COLO829 (cell line): ENCODE measurements around the gene PLEKHG5.

Experiments used
- DNase-seq: peaks from one replicate; pipeline ENCODE4 v3.0.0; 2012; ENCODE audit warnings: low spot score

The PLEKHG5 gene

GRCh38 chr1:6491480-6491962 lies at the start of gene PLEKHG5:
Gene PLEKHG5, minus strand, starts transcription at chr1:6491667. Its CDS starts 14,096 bp downstream, at chr1:6477571.
- no peak for DNase-seq

GRCh38 chr1:6538956-6539355 lies 47.5 kb upstream of the PLEKHG5 start:
- DNase-seq: no peak

DNA sequence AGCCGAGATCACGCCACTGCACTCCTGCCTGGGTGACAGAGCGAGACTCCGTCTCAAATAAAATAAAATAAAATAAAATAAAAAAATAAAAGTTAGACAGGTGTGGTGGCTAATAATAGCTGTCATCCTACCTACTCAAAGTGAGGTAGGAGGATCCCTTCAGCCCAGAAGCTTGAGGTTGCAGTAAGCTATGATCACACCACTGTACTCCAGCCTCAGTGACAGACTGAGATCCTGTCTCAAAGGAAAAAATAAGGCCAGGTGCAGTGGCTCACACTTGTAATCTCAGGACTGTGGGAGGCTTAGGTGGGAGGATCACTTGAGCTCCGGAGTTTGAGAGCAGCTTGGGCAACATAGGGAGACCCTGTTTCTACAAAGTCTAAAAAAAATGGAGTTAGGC lies 44.8 kb upstream of the PLEKHG5 start:
- DNase-seq: no peak

DNA sequence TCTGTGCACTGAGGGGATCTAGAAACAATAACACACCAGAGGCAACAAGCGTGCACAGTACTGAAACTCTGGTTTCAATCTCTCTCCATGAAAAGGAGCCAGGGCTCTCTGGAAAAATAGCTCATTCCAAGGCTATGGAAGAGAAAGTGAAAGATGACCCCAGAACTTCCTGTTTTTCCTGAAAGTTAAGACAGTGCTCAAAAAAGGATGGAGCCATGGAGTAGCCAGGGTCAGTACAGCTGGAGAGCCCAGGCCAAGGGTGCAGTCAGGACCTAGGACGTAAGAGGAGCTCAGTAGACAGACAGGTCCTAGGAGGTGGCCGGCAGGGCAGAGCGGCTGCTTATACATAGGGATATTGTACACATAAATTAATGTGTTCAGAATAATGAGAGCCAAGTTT lies 43.7 kb upstream of the PLEKHG5 start:
- no peak for DNase-seq

GRCh38 chr1:6534248-6534822 lies 42.9 kb upstream of the PLEKHG5 start:
- DNase-seq: no peak

GRCh38 chr1:6531996-6532395 lies 40.5 kb upstream of the PLEKHG5 start:
- no peak for DNase-seq

DNA sequence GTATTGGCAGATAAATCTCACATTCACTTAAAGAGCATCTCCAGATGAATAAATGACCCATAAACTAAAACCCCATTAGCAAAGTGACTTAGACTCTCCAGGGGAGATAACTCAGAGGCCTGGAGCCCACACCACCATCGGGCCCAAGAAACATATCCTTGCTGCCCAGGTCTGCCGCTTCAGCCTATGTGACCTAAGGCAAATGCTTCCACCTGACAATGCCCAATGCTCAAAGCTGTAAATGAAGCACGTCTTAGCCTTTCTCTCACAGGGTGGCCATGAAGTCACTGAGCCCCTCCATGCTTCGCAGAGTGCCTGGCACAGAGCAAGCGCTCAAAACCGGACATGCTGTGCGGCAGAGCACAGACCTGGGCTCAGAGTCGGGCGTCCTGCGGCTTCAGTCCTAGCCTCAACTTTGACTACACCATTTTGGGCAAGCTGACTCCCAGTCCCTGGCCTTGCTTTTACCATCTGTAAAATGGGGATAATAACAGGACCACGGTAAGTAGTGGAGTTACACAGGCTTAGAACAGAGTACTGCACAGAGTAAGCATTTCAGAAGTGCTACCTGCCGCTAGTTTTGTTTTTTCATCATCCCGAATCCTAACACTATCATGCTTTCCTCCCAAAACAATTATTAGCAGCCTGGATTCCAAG lies 39.2 kb upstream of the PLEKHG5 start:
- DNase-seq: no peak

DNA sequence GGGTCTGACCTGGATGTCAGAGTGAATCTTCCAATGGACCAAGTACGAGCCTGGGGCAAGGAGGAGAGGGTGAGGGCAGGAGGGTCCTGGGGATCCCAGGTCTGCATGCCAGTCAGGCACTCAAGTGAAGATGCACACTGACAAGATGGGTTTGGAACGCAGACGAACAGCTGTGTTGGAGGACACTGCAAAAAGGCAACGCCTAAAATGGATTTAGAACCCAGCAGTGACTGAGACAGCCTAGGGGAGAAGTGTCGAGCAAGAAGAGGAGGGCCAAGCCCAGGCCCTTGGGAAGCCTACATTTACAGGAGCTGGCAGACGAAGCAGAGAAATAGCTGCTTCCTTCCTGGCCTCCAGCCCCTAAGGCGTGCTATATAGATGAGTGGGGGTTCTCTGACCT lies 37.0 kb upstream of the PLEKHG5 start:
- DNase-seq: no peak

DNA sequence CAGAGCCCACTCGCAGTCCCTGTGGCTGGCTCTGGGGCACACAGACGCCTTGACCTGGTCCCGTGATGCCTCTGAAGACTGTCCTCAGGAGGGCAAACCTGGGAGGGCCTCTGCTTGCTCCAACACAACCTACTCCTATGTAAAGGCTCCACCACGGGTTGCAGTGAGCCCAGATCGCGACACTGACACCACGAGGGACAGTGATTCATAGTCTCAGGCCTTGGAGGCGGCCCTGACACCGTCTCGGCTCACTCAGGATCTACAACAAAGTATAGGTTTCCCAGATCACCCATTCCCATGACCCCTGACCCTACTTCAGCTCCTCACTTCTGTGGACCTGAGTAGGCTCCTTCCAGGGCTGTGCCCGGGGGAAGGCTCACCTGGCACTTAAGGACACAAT lies 34.8 kb upstream of the PLEKHG5 start:
- no peak for DNase-seq

DNA sequence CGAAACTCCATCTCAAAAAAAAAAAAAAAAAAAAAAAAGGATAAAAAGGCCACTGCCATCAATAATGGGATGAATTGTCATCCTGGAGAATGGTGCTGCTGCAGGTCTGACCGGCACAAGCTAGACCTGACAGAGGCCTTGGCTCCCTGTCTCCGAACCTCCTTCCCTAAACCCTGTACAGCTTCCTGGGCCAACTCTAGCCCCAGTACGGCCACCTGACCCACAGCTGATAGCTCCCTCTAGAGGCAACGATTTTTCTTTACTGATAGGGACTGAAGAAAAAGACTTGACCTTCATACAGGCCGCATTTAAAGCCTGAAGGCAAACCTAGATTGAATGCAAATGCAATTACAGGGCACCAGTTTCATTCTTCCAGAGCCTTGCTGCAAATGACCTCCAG lies 32.1 kb upstream of the PLEKHG5 start:
- DNase-seq: peak; percentile 62

GRCh38 chr1:6521536-6521935 lies 30.1 kb upstream of the PLEKHG5 start:
- no peak for DNase-seq

GRCh38 chr1:6519935-6520671 lies 28.6 kb upstream of the PLEKHG5 start:
- DNase-seq: peak; percentile 31

GRCh38 chr1:6519491-6519934 lies 28.0 kb upstream of the PLEKHG5 start:
- DNase-seq: no peak

GRCh38 chr1:6517435-6517851 lies 26.0 kb upstream of the PLEKHG5 start:
- no peak for DNase-seq

- no peak for DNase-seq
These were observed 24.3 kb upstream of the PLEKHG5 start for GRCh38 chr1:6515771-6516170.

DNA sequence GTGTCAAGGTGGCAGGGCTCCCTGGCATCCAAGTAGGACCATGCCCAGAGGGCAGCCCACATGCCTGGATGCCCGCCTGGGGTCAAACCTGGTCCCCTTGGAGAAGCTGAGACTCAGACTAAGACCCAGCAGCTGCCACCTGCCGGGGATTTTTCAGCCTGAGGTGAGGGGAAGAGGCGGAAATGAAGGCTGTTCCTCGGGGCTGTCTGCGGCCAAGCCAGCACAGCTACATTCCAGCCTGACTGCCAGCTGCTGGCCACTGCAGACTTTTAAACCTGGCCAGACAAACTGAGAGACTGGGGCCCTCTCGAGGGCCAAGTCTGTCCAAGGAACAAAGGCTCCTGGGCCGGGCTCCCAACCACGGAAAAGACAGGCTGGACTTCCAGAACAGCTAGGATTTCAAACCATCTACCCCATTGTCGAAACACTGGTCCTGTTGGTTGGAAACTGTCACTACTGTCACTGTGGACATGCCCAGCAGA lies 21.9 kb upstream of the PLEKHG5 start:
- no peak for DNase-seq

DNA sequence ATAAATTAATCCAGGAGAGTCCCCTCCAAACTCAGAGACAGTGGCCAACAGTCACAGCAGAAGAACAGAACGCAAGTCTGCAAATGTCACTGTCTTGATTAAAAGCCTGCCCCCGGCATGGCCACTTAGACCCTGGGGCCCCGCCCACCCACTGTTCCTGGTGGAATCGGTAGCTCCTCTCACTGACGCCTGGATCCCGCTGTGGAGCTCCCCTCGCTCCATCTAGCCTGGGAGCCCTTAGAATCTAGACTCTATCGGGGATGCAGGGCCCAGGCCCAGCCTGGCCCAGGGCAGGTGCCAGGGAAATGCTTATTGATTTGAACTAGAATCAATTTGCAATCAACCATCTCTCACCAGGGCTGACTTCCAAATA lies 21.4 kb upstream of the PLEKHG5 start:
- no peak for DNase-seq

- DNase-seq: no peak
These were observed 20.9 kb upstream of the PLEKHG5 start for GRCh38 chr1:6512245-6512907.

GRCh38 chr1:6511561-6512244 lies 20.2 kb upstream of the PLEKHG5 start:
- no peak for DNase-seq

DNA sequence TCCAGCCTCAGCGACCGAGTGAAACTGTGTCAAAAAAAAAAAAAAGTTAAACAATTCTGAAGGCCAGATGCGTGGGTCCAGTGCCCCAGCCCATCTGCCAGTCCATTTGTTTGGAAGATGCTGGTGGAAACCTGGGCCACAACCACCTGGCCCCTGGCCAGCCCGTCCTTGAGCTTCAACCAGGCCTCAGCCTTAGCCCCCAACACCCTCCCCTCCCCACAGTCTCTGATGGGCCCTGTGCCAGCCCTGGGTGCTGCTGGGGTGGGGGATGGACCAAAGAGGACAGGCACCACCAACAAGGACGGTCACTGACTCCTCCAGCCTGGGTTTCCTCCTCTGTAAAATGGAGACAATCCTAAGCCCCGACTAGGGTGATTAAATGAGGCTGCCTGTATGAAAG lies 19.6 kb upstream of the PLEKHG5 start:
- no peak for DNase-seq

- no peak for DNase-seq
These were observed 19.0 kb upstream of the PLEKHG5 start for GRCh38 chr1:6510493-6510892.

GRCh38 chr1:6509919-6510291 lies 18.4 kb upstream of the PLEKHG5 start:
- no peak for DNase-seq
